Fibroblast of lung (primary cell): Measurements from ENCODE around the gene ZNF70. TPM values are rescaled to one million over a fixed set of nuclear protein-coding genes. Genes with fewer than 3 reads are reported as not detected.

Experiments
- DNase-seq, 2 donors: peaks; one replicate each; pipeline versions ENCODE4 v3.0.0 to v3.0.0-alpha.2; 2010; ENCODE audit warnings: low read depth in 2 of 2
- H2AFZ ChIP-seq: 2 replicates; pipeline ENCODE4 v1.5.1; 2012; ENCODE audit warnings: low read length, control low read depth, inconsistent platforms
- H3K27ac ChIP-seq: 2 replicates; pipeline ENCODE4 v1.5.1; 2011; ENCODE audit warnings: low read length, control low read depth; ENCODE audit not compliant: insufficient read depth
- H3K27me3 ChIP-seq: 2 replicates; pipeline ENCODE4 v1.5.1; 2011; ENCODE audit warnings: mild to moderate bottlenecking, low read length; ENCODE audit not compliant: control insufficient read depth, insufficient read depth
- H3K36me3 ChIP-seq: 2 replicates; pipeline ENCODE4 v1.5.1; 2011; ENCODE audit warnings: low read length; ENCODE audit not compliant: control insufficient read depth, insufficient read depth
- H3K4me1 ChIP-seq: 2 replicates; pipeline ENCODE4 v1.5.1; 2011; ENCODE audit warnings: low read length; ENCODE audit not compliant: control insufficient read depth, insufficient read depth; ENCODE audit errors: extremely low read depth
- H3K4me2 ChIP-seq: 2 replicates; pipeline ENCODE4 v1.5.1; 2011; ENCODE audit warnings: low read length, control low read depth; ENCODE audit not compliant: insufficient read depth; ENCODE audit errors: extremely low read depth
- H3K4me3 ChIP-seq, 4 experiments: fragments of 200-600 bp in 1 of 4; sonication (generic) in 1 of 4; replicated peaks in 1 of 4; 2 replicates each; pipeline ENCODE4 v1.5.1; 2011 to 2016; ENCODE audit warnings: low read length in 4 of 4, low read depth in 3 of 4, mild to moderate bottlenecking in 3 of 4, control low read depth in 2 of 4, inconsistent platforms in 1 of 4, mixed read lengths in 1 of 4; ENCODE audit not compliant: insufficient read depth in 1 of 4; ENCODE audit errors: control extremely low read depth in 1 of 4
- H3K79me2 ChIP-seq: 2 replicates; pipeline ENCODE4 v1.5.1; 2012; ENCODE audit warnings: mild to moderate bottlenecking, low read length, inconsistent platforms; ENCODE audit not compliant: control insufficient read depth, insufficient read depth
- H3K9ac ChIP-seq: 2 replicates; pipeline ENCODE4 v1.5.1; 2011; ENCODE audit warnings: mild to moderate bottlenecking, low read length, control low read depth; ENCODE audit not compliant: insufficient read depth
- H3K9me3 ChIP-seq: 2 replicates; pipeline ENCODE4 v1.5.1; 2012; ENCODE audit warnings: low read depth, low read length; ENCODE audit not compliant: control insufficient read depth, insufficient read depth
- H4K20me1 ChIP-seq: 2 replicates; pipeline ENCODE4 v1.5.1; 2011; ENCODE audit warnings: low read length; ENCODE audit not compliant: control insufficient read depth, insufficient read depth; ENCODE audit errors: extremely low read depth
- CTCF ChIP-seq, 2 donors: IDR thresholded peaks in 1 of 2; conservative IDR thresholded peaks in 1 of 2; 1 replicate in 1 of 2; 2 replicates in 1 of 2; pipeline ENCODE4 v1.5.1; 2011 to 2012; ENCODE audit warnings: low read length in 2 of 2, control low read depth in 1 of 2, inconsistent platforms in 1 of 2, low read depth in 1 of 2, mild to moderate bottlenecking in 1 of 2
- EZH2 ChIP-seq: IDR thresholded peaks from 2 replicates; pipeline ENCODE4 v1.5.1; 2012; ENCODE audit warnings: low read length, control low read depth, mild to moderate bottlenecking; ENCODE audit errors: missing control alignments
- polyA plus RNA-seq, 2 donors: library from polyadenylated mRNA; depleted of rRNA in 1 of 2; stranded (reverse) in 1 of 2; unstranded in 1 of 2; fragments of >200 nt; gene quantifications; 2 replicates each; pipeline ENCODE4 v1.2.1, GENCODE V29; 2011 to 2012; ENCODE audit warnings: missing spikeins in 1 of 2
- total RNA-seq: library from RNA; depleted of rRNA; stranded (reverse); fragments of >200 nt; gene quantifications from 2 replicates; pipeline ENCODE4 v1.2.1, GENCODE V29; 2014

Gene ZNF70
- total and polyA plus RNA-seq, 2 donors (not counting 1 experiment from before 2014, with no cell fraction given), result 1.2 to 3.1 TPM

DNA sequence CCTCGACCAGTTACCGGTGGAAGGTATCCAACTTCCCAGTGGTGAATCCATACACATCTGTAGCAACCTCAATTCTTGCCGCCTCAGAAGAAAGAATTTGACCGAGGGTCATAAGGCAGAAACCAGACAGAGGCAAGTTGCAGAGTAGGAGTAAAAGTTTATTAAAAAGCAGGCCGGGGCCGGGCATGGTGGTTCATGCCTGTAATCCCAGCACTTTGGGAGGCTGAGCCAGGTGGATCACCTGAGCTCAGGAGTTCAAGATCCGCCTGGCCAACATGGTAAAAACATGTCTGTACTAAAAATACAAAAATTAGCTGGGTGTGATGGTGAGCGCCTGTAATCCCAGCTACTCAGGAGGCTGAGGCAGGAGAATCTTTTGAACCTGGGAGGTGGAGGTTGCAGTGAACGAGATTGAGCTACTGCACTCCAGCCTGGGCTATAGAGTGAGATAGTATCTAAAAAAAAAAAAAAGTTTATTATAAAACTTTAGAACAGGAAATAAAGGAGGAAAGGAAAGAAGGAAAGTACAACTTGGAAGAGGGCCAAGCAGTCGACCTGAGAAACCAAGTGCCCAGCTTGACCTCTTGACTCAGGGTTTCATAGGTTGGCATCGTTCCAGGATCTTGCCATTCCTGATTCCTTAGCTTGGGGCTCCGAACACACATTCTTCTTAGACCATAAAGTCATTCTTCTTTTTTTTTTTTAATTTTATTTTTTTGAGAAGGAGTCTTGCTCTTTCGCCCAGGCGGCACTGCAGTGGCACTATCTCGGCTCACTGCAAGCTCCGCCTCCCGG, 32.3 kb downstream of the ZNF70 start:
- no peaks in the 10 kb centered on the region for H3K4me1 ChIP-seq
- H3K27ac ChIP-seq, result no peak overlapping the region
- H4K20me1 ChIP-seq, result no peaks in the 10 kb centered on the region
- no peak overlapping the region for H3K4me3 ChIP-seq
- H3K36me3 ChIP-seq, result no peaks in the 10 kb centered on the region
- no peak overlapping the region for H3K9ac ChIP-seq
- H3K4me2 ChIP-seq, result no peak overlapping the region
- H2AFZ ChIP-seq, result no peak overlapping the region
- TF ChIP-seq EZH2 (no peak), CTCF (conservative IDR thresholded peaks at IDR 0.05 in 1 of 2, IDR thresholded peaks at IDR 0.05 in 1 of 2; ENCODE audit: low read depth in 1 of 2, low read length in 2 of 2) (no peak)
- peaks cover 4% of the 10 kb centered on the region for H3K79me2 ChIP-seq
- no peak for DNase-seq
- no peaks in the 10 kb centered on the region for H3K9me3 ChIP-seq
- H3K27me3 ChIP-seq, result no peaks in the 10 kb centered on the region

DNA sequence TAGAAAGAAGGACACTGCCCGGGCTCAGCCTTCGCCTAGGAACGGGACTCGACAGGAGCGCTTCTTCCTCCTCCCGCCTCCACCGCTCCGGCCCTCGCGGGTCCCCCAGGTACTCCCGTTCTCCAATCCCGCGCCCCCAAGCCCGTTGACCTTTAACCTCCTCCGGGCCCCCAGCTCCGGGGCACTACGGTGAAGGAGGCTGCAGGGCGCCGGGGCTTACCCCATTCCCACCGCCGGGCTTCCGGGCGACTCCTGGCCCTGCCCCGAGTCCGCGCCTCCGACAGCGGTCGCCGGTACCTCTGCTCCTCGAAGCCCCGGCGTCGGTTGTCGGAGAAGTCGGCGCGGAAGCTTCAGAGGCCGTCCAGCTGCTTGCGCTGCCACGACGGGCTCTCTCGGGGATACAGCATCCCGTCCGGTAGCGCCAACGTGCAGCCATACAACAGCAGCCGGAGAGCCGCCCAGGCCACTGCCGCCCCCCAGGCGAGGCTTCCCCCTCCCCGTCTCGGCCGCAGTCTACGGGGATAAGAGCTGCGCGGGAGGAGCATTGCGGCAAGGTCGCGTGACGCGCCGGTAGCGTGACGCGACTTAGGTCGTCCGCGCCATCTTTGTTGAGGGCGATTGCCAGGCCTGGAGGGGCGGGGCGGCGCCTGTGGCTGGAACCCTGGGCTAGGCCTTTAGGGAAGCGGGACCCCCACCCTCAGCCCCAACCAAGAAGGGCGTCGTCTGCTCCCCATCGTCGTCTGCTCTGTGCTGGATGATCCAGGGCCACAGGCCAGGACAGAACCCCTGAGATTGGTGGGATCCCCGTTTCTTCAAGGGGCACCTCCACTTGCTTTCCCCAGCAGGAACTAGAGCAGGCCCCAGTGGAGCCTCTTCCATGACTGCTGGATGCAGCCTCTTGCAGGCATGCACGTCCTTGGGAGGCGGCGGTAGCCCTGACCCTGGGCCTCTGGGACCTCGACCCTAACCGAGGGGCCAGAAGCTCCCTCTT, 33.8 kb downstream of the ZNF70 start:
- H3K27ac ChIP-seq, result peak overlapping the region; percentile 66
- H4K20me1 ChIP-seq, result no peaks in the 10 kb centered on the region
- peaks cover 4% of the 10 kb centered on the region for H3K79me2 ChIP-seq
- peak overlapping the region; percentile 73 to 86 (median 79) for H3K4me3 ChIP-seq
- no peaks in the 10 kb centered on the region for H3K36me3 ChIP-seq
- no peaks in the 10 kb centered on the region for H3K4me1 ChIP-seq
- peak overlapping the region; percentile 92 for H2AFZ ChIP-seq
- no peaks in the 10 kb centered on the region for H3K9me3 ChIP-seq
- peak; percentile 86 to 89 for DNase-seq
- H3K4me2 ChIP-seq, result peak overlapping the region; percentile 66
- peak overlapping the region; percentile 79 for H3K9ac ChIP-seq
- no peak for TF ChIP-seq EZH2
- no peak for TF ChIP-seq CTCF (conservative IDR thresholded peaks at IDR 0.05 in 1 of 2, IDR thresholded peaks at IDR 0.05 in 1 of 2; ENCODE audit: low read depth in 1 of 2, low read length in 2 of 2)
- H3K27me3 ChIP-seq, result no peaks in the 10 kb centered on the region

GRCh38 chr22:23715806-23716375, 35.0 kb downstream of the ZNF70 start:
- H3K27ac ChIP-seq, result no peak overlapping the region
- peaks cover 4% of the 10 kb centered on the region for H3K79me2 ChIP-seq
- H3K27me3 ChIP-seq, result no peaks in the 10 kb centered on the region
- H3K9ac ChIP-seq, result no peak overlapping the region
- H2AFZ ChIP-seq, result no peak overlapping the region
- H4K20me1 ChIP-seq, result no peaks in the 10 kb centered on the region
- H3K4me2 ChIP-seq, result no peak overlapping the region
- peak in 1 of 2 donors; percentile 3 for DNase-seq
- H3K9me3 ChIP-seq, result no peaks in the 10 kb centered on the region
- H3K36me3 ChIP-seq, result no peaks in the 10 kb centered on the region
- no peak for TF ChIP-seq EZH2
- no peak for TF ChIP-seq CTCF (conservative IDR thresholded peaks at IDR 0.05 in 1 of 2, IDR thresholded peaks at IDR 0.05 in 1 of 2; ENCODE audit: low read depth in 1 of 2, low read length in 2 of 2)
- no peaks in the 10 kb centered on the region for H3K4me1 ChIP-seq
- peak overlapping the region in 1 of 4 experiments; percentile 74 for H3K4me3 ChIP-seq
